ENCODE measurements around the gene COLGALT1.
A peak's percentile ranks its signal among the peaks of the same experiment; 100 is the strongest.
"Not testable (repeated sequence)": the region's sequence is repeated elsewhere in the genome, so short reads cannot be mapped to it uniquely, and the experiment has no call there.

The COLGALT1 gene

GRCh38 chr19:17541184-17541759 lies 14.2 kb upstream of the COLGALT1 start:
- CTCF ChIA-PET = no interaction called here
- DNase-seq = no peak
- Mint-ChIP-seq H3K27ac (peak overlapping the region; percentile 21), H3K9me3 (peaks cover 1% of the 10 kb centered on the region), H3K4me3 (no peak overlapping the region), H3K4me1 (peaks cover 18% of the 10 kb centered on the region), H3K27me3 (peaks cover 62% of the 10 kb centered on the region), H3K36me3 (no peaks in the 10 kb centered on the region)

- H3K4me1 Mint-ChIP-seq = peaks cover 18% of the 10 kb centered on the region
- DNase-seq = no peak
- H3K27me3 Mint-ChIP-seq = peaks cover 56% of the 10 kb centered on the region
- no peaks in the 10 kb centered on the region for H3K36me3 Mint-ChIP-seq
- CTCF ChIA-PET = no interaction called here
- no peak overlapping the region for H3K27ac Mint-ChIP-seq
- H3K9me3 Mint-ChIP-seq = peaks cover 1% of the 10 kb centered on the region
- H3K4me3 Mint-ChIP-seq = no peak overlapping the region
Observed at GRCh38 chr19:17542042-17542441, 13.4 kb upstream of the COLGALT1 start.

DNA sequence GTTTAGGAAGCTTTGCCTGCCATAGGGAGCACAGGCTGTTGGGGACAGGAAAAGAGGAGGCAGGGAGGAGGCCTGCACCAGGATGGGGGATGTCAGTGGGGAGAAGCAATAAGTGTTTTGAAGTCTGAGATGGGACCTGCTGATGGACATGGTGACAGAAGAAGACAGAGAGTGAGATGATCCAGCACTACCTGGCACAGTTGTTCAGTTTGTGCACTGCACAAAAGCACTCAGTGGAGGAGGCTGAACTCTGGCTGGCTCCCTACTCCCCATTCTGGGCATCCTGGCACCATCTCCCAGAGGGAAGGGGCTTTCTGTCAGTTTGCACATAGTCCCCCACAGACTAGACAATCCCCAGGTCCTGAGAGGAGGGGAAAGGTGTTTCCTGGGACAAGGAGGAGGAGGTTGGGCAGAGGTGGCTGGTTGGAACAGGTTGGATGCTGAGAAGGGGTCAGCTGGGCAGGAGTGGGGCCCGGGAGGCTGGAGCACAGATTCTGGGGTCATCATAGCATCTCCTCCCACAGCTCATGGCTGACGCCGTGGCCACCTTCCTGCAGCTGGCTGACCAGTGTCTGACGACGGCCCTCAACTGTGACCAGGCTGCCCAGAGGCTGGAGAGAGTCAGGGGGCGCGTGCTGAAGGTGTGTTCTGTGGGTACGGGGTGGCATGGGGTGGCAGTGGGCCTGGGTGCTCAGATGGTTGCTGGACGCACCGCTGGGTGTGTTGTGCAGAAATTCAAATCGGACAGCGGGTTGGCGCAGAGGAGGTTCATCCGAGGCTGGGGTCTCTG lies 12.5 kb upstream of the COLGALT1 start:
- Mint-ChIP-seq H3K27ac (no peak overlapping the region), H3K4me3 (no peak overlapping the region), H3K4me1 (peaks cover 18% of the 10 kb centered on the region), H3K9me3 (peaks cover 1% of the 10 kb centered on the region), H3K27me3 (peaks cover 48% of the 10 kb centered on the region), H3K36me3 (no peaks in the 10 kb centered on the region)
- DNase-seq = no peak
- CTCF ChIA-PET = no interaction called here

DNA sequence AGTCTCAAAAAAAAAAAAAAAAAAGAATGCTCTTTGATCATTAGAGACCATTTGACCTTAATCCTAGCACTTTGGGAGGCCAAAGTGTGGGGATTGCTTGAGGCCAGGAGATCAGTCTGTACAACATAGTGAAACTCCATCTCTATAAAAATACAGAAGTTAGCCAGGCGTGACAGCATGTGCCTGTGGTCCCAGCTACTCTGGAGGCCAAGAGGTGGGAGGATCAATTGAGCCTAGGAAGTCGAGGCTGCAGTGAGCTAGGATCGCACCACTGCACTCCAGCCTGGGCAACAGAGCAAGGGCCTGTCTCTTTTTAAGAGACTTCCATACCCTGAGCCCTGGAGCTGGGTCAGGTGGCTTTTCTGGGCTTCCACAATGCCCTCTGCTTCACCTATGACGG lies 11.5 kb upstream of the COLGALT1 start:
- Mint-ChIP-seq H3K9me3 (peaks cover 1% of the 10 kb centered on the region), H3K27ac (no peak overlapping the region), H3K4me3 (no peak overlapping the region), H3K4me1 (peaks cover 10% of the 10 kb centered on the region), H3K27me3 (peaks cover 39% of the 10 kb centered on the region), H3K36me3 (no peaks in the 10 kb centered on the region)
- CTCF ChIA-PET = no interaction called here
- no peak for DNase-seq

DNA sequence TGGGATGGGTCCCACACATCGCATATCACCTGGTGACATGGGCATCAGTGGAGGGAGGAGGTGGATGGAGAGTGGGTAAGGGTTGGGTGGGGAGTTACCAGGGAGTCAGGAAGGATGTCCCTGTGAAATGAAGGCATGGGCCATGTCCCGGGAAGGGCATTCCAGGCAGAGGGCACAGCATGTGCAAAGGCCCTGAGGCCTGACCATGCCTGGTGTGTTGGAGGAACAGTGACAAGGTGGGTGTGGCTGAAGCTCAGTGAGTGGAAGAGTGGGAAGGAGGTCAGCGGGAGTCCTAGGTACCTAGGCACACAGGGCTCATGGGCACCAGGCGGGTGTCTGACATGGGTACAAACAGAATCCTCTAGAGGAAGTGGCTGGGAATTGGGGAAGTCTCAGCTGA lies 11.0 kb upstream of the COLGALT1 start:
- H3K27me3 Mint-ChIP-seq = peaks cover 39% of the 10 kb centered on the region
- CTCF ChIA-PET = no interaction called here
- DNase-seq = no peak
- H3K36me3 Mint-ChIP-seq = no peaks in the 10 kb centered on the region
- H3K4me1 Mint-ChIP-seq = peaks cover 9% of the 10 kb centered on the region
- H3K4me3 Mint-ChIP-seq = no peak overlapping the region
- peaks cover 1% of the 10 kb centered on the region for H3K9me3 Mint-ChIP-seq
- no peak overlapping the region for H3K27ac Mint-ChIP-seq

DNA sequence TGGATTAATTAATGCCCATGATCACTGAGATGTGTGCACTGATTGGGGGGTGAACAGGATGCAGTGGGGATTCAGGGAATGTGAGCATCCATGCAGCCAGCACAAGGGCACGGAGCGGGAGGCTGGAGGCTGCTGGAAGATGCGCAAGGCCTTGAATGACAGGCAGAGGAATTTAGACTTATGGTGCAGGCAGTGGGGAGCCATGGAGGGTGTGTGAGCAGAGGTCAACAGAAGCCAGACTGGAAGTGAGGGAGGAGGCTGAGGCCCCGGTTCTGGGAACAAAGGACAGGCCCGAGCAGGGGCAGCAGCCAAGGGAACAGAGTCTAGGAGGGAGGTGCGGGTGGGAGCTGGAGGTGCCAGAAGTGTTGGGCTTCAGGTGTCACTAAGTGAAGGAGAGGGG lies 7.3 kb upstream of the COLGALT1 start:
- Mint-ChIP-seq H3K27me3 (peaks cover 28% of the 10 kb centered on the region), H3K27ac (no peak overlapping the region), H3K9me3 (no peaks in the 10 kb centered on the region), H3K36me3 (no peaks in the 10 kb centered on the region), H3K4me3 (no peak overlapping the region), H3K4me1 (no peaks in the 10 kb centered on the region)
- DNase-seq = no peak
- CTCF ChIA-PET = no interaction called here

- CTCF ChIA-PET = interaction anchor here (0.5 to 1.1 kb wide), 3 partner anchors 39 to 257 kb away, joined by 3 read pairs; no protein-coding TSS in a partner anchor
- H3K27ac Mint-ChIP-seq = no peak overlapping the region
- H3K9me3 Mint-ChIP-seq = no peaks in the 10 kb centered on the region
Observed at GRCh38 chr19:17549085-17549740, 6.2 kb upstream of the COLGALT1 start.

DNA sequence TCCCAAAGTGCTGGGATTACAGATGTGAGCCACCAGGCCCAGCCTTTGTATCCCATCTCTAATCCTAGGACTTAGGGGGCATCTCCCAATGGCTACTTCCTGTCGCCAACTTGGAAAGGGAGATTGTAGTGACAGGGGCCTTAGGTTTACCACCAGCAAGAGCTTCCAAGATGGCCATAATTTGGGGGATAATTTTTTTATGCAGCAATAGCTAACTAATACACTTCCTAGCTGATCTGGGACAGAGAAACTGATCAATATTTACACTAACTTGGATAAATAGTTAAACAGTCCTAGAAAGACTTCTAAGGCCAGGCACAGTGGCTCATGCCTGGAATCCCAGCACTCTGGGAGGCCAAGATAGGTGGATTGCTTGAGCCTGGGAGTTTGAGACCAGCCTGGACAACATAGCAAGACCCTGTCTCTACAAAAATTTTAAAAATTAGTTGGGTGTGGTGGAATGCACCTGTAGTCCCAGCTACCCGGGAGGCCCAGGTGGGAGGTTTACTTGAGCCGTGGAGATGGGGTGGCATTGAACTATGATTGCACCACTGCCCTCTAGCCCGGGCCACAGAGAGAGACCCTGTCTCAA lies 5.3 kb upstream of the COLGALT1 start:
- Mint-ChIP-seq H3K27me3 (peaks cover 21% of the 10 kb centered on the region), H3K4me1 (peaks cover 9% of the 10 kb centered on the region), H3K4me3 (no peak overlapping the region)

More at GRCh38 chr19:17549085-17549740, 6.2 kb upstream of the COLGALT1 start:
- H3K4me1 Mint-ChIP-seq = peaks cover 4% of the 10 kb centered on the region
- H3K4me3 Mint-ChIP-seq = no peak overlapping the region
- H3K27me3 Mint-ChIP-seq = peaks cover 25% of the 10 kb centered on the region
- no peaks in the 10 kb centered on the region for H3K36me3 Mint-ChIP-seq
- no peak for DNase-seq

DNA sequence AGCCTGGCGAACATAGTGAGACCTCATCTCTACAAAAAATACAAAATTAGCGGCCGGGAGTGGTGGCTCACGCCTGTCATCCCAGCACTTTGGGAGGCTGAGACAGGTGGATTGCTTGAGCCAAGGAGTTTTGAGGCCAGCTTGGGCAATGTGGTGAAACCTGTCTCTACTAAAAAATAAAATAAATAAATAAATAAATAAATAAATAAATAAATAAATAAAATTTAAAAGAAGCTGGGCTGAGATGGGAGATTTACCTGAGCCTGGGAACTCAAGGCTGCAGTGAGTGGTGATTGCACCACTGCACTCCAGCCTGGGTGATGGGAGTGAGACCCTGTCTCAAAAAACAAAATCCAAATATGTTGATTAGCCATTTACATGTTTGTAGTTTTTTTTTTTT lies 2.7 kb upstream of the COLGALT1 start:
- CTCF ChIA-PET, H3K27ac Mint-ChIP-seq, DNase-seq, H3K9me3 Mint-ChIP-seq, H3K36me3 Mint-ChIP-seq, H3K4me3 Mint-ChIP-seq: not testable (repeated sequence)
- Mint-ChIP-seq H3K4me1 (peaks cover 24% of the 10 kb centered on the region), H3K27me3 (peaks cover 21% of the 10 kb centered on the region)

More for the DNA sequence above, 5.3 kb upstream of the COLGALT1 start:
- DNase-seq = no peak
- Mint-ChIP-seq H3K9me3 (no peaks in the 10 kb centered on the region), H3K36me3 (no peaks in the 10 kb centered on the region), H3K27ac (no peak overlapping the region)
- CTCF ChIA-PET = interaction anchor here (0.6 to 0.8 kb wide), 3 partner anchors 54 to 258 kb away, joined by 3 to 4 read pairs (median 3); no protein-coding TSS in a partner anchor

DNA sequence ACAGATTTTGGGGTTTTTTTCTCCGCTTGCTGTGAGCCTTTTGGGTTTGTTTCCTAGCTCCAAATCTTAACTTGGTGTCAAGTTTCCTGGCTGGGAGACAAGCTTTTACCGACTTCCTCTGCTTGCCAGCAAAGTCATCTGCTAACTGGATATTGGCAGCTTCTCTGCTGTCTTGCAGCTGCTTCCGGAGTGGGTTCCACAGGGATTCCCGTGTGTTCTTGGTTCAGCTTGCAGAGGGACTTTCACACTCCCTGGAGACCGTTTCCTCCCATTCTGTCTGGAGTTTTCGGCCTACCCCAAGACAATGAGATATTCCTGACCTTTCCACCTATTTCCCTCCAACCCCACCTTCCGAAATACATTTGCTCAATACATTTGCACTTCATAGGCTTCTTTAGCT lies 2.2 kb upstream of the COLGALT1 start:
- Mint-ChIP-seq H3K4me1 (peaks cover 24% of the 10 kb centered on the region), H3K4me3 (no peak overlapping the region), H3K9me3 (no peaks in the 10 kb centered on the region), H3K36me3 (peaks cover 3% of the 10 kb centered on the region), H3K27me3 (peaks cover 19% of the 10 kb centered on the region), H3K27ac (no peak overlapping the region)
- no peak for DNase-seq
- CTCF ChIA-PET = no interaction called here

- no peak for DNase-seq
- CTCF ChIA-PET = no interaction called here
Observed at GRCh38 chr19:17554968-17555479, 425 bp upstream of the COLGALT1 start.

DNA sequence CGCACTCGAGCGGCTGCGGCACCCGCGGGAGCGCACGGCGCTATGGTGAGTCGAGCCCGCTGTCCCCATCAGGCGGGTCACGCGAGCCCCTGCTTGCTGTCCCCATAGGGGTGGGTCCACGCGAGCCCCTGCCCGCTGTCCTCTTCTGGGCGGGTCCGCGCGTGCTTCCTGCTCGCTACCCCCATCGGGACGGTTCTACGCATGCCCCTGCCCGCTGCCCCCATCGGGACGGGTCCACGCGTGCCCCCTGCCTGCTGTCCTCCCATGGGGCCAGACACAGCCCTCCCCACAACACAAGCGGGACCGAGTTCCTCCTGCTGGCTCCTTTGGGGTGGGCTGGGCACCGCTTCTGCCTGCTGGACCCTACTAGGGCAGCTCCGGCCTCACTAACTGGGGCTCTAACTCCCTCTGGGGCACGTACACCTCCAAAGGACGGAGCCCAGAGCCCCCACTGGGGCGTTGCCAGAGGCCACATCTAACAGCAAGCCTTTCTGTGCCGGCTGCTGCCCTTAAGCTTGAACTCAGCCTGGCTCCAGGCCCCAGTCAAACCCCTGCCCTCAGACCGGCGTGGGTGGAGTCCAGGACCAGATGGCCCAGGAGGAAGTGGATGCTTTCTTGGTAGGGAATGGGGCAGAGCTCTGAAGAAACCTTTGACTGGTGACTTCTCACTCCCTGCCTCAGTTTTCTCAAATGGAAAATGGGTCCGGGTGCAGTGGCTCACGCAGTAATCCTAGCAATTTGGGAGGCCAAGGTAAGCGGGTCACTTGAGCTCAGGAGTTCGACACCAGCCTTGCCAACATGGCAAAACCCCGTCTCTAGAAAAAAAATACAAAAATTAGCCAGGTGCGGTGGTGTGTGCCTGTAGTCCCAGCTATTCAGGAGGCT lies 722 bp downstream of the COLGALT1 start:
- Mint-ChIP-seq H3K4me3 (peak overlapping the region; percentile 81), H3K4me1 (peaks cover 24% of the 10 kb centered on the region), H3K27ac (peak overlapping the region; percentile 73), H3K27me3 (peaks cover 4% of the 10 kb centered on the region), H3K9me3 (no peaks in the 10 kb centered on the region), H3K36me3 (peaks cover 15% of the 10 kb centered on the region)
- DNase-seq = peak; percentile 61
- CTCF ChIA-PET = interaction anchor here (0.8 to 1.3 kb wide), 3 partner anchors 17 to 299 kb away, joined by 3 to 6 read pairs (median 3); no protein-coding TSS in a partner anchor

More at GRCh38 chr19:17554968-17555479, 425 bp upstream of the COLGALT1 start:
- Mint-ChIP-seq H3K36me3 (peaks cover 10% of the 10 kb centered on the region), H3K4me3 (peak overlapping the region; percentile 81), H3K27ac (peak overlapping the region; percentile 69), H3K9me3 (no peaks in the 10 kb centered on the region), H3K4me1 (peaks cover 24% of the 10 kb centered on the region), H3K27me3 (peaks cover 10% of the 10 kb centered on the region)

GRCh38 chr19:17556995-17557394 lies 1.5 kb downstream of the COLGALT1 start:
- Mint-ChIP-seq H3K4me3 (peak overlapping the region; percentile 81), H3K27ac (peak overlapping the region; percentile 73), H3K9me3 (no peaks in the 10 kb centered on the region), H3K36me3 (peaks cover 19% of the 10 kb centered on the region), H3K4me1 (peaks cover 28% of the 10 kb centered on the region), H3K27me3 (peaks cover 4% of the 10 kb centered on the region)
- no peak for DNase-seq
- CTCF ChIA-PET = interaction anchor here (0.8 to 1.3 kb wide), 3 partner anchors 16 to 17 kb away, joined by 3 to 6 read pairs (median 3); no protein-coding TSS in a partner anchor

All from activated naive CD4-positive, alpha-beta T cell treated with anti-CD3 and anti-CD28 coated beads, Interleukin-2, amount 10 ng/mL, durations not matched to agents 7 days and 5 days (primary cell).